CD4-positive, alpha-beta T cell treated with Interleukin-1 beta for 1 hour (primary cell): ENCODE data around the gene PALLD.

ENCODE experiments used
- DNase-seq, 2 donors: peaks; one replicate each; pipeline ENCODE4 v3.0.0-alpha.2; 2020 to 2022

Gene PALLD

GRCh38 chr4:168863719-168864647, 367.1 kb downstream of the PALLD start:
- no peak for DNase-seq

DNA sequence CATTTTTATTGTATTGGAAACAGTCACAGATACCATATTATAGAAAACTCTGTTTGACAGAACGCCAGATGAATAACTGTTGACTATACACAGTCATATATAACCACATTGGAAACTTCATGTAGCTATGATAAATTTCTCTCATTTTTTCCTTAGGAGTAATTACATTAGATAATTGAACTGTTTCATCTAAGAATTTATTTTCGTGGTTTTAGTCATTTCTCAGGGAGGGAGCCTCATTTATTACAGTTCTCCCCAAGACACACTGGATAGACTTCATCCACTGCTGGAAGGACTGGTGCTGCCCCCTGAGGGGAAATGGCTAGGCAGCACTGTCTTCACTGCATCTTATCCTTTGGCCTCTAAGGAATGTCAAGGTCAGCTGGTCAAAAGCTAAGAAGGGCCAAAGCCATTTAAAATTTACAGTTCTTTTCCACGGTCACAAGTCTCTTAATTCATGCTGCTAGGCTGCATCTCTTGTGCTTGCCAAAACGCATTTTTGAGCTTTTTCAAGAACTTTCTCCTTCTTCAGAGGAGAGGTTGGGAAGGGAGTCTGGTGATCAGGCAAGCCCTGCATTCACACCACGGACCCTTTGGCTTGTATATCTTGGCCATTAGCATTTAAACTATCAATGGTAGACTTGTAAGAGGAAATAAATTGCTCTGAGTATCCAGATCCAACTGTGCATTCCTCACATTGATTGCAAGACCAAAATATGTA, 368.1 kb downstream of the PALLD start:
- no peak for DNase-seq

GRCh38 chr4:168865854-168866253, 369.0 kb downstream of the PALLD start:
- DNase-seq: no peak

- DNase-seq: no peak
Measured at GRCh38 chr4:168866635-168867034, 369.8 kb downstream of the PALLD start.

- DNase-seq: no peak
Measured at GRCh38 chr4:168867128-168867527, 370.3 kb downstream of the PALLD start.

DNA sequence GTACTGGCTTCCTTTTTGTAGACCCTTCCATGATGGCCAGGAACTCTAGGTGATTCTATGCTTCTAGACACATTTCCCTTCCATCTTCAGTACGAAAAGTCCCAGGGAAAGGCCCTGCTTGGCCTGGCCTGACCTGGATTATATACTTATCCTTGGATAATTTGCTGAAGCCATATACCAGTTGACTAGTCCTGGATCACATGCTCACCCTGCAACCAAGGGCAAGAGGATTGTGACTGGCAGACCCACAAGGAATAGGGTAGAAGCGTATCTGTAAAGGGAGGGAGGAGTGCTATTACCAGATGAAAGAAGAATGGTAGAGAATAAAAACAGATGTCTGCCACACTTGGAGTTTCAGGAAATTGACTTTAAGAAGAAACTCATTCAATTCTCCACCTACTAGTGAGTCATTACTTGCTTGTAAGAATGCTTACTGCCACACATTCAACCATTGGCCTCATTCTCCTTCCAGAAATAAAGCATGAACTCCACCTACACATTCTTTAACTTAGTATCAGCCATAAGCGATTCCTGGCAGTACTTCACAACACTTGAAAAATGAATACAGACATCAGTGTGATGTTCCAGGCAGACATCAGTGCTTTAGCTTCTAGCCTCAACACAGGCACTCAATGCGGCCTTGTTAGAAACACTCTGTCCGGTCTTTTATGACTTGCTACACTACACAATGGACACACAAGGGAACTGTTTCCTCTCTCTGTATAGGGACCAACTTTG, 371.4 kb downstream of the PALLD start:
- DNase-seq: no peak

DNA sequence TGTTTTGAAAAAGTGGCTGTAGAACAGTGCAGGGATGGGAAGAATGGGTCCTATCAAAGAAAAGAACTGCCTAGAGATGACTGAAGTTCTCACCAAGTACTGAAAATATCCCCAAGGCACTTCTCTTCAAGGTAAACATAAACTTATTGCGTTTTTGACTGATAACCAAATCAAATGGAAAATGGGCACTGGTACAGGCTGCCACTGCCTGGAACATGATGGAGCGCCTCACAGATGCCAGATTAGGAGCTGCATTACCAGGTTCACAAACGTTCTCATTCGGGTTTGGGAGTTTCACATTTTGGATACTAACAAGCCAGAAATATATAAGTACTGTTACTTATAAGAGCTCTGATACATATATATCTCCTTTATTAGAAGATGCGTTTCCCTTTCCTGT, 371.9 kb downstream of the PALLD start:
- no peak for DNase-seq

GRCh38 chr4:168870004-168870403, 373.2 kb downstream of the PALLD start:
- DNase-seq: no peak

DNA sequence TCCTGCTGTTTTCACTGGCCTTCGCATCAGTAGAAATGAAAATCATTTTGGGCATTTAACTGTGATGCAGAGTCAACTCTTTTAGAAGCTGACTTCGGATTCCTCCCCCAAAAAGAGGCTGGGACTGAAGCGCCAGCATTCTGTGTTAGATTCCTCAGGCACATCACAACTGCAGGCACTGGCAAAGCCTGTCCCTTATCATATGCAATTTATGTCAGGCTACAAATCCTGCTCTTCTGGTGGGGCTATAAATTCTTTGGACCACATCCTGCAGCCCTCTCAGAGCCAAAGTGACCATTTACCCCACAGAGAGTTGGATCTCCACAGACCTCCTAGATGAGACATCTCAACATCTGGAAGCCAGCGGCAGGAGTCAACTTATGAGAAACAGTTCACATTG, 374.8 kb downstream of the PALLD start:
- DNase-seq: no peak

DNA sequence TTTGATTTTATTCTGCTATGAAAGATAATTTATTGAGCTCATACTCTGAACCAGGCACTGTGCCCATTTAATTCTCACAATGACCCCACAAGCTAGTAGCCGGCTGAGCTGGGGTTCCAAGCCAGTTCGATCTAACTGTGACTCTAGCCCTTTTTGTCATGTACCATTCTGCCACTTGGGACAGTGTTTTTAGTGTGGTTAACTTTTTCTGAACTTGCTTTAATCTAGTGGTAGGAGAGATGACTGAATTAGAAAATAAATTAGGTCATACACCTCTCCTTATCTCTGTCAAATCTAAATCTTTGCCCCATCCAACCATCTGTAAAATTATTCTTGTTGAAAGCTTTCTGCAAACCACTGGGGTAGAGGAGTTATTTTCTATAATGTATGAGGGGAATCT, 377.2 kb downstream of the PALLD start:
- no peak for DNase-seq

DNA sequence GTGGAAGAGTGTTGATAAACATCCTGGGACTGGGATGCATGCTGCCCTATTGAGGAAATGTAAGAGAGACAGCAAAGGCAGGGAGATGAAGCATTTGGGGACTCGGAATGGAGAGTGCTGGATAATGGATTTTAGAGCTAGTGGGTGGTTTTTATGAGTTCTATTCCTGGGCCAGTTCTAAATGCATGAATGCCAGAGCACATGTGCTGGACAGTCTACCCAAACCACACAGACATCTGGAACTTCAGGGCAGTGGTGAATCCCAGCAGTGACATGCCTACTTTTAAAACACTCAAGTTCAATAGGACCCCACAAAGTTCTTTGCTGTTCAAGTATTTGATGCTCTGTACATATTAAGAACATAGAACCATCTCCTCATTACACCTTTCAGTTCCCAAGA, 379.3 kb downstream of the PALLD start:
- DNase-seq: no peak

GRCh38 chr4:168877511-168878491, 380.9 kb downstream of the PALLD start:
- DNase-seq: peak in 1 of 2 donors; percentile 59

GRCh38 chr4:168878623-168879022, 381.8 kb downstream of the PALLD start:
- DNase-seq: no peak

DNA sequence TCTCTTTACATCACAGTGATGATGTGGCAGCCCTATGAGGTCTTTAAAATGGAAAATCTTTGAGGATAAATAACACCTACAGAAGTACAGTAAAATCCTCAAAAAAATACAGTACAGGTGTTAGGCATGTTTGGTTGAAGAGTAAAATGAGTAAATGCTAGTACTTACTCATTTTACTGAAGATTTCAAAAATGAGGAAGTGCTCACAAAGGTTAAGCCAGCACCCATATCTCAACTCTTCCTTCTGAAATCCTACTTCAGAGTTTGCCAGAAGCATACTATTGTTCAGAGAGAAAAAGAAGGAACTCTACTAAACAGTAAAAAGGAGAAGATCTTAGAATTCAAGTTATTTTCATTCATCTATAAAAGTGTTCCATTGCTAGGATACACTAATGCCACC, 382.3 kb downstream of the PALLD start:
- DNase-seq: no peak

DNA sequence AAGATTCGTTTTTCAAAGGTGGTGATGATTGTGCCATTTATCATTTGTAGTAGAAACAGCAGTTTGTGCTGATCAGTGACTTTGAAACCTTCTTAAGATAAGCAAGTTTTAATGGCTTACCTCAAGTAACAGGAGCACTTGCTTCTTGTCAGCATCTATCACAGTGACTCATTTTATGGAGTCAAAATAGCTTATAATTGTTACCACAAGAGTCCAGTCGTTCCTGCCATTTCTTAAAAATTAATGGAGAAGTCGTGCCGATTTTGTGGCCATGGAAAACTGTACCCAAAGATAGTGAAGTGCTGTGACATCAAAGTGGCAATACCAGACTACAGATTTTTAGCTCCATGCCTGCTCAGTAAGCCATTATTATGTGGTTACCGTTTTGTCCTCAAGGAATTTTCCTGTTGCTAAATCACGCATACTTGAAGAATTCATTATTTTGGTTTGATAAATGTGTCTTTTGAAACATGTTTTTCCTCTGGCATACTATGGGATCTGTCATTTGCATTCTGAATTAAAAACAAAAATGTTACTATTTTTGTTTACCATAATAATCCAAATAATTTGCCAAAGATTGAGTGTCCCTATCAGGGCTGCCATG, 383.3 kb downstream of the PALLD start:
- DNase-seq: no peak

- DNase-seq: peak; percentile 3 to 52
Measured at GRCh38 chr4:168880811-168881595, 384.2 kb downstream of the PALLD start.

- no peak for DNase-seq
Measured at GRCh38 chr4:168881781-168882420, 385.0 kb downstream of the PALLD start.

DNA sequence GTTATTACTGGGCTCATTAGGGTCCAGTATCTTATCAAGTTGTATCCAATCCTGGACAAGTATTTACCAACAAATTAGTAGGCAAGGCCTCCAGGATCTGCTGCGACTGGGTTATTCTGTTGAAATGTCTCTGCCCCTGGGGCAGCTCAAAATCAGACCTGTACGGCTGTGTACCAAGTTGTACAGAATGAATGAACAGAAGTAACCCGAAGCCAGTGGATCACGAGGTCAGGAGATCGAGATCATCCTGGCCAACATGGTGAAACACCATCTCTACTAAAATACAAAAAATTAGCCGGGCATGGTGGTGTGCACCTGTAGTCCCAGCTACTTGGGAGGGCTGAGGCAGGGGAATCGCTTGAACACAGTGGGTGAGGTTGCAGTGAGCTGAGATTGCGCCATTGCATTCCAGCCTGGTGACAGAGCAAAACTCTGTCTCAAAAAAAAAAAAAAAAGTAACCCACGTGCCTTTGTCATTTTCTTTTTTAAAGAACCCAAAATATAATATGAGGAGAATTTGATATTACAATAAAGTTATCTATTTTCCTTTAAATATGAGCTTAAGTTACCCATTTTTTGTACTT, 385.9 kb downstream of the PALLD start:
- no peak for DNase-seq

- DNase-seq: no peak
Measured at GRCh38 chr4:168883513-168883912, 386.7 kb downstream of the PALLD start.
